Body of pancreas (tissue), 4 donors: ENCODE data around the gene TMEM174. TPM values are rescaled to one million over a fixed set of nuclear protein-coding genes. Genes with fewer than 3 reads are reported as not detected.

ENCODE experiments used
- ATAC-seq: fragments of 150-250 bp; one replicate; pipeline ENCODE4 v1.9.1; 2016
- DNase-seq, 4 donors: peaks; one replicate each; pipeline ENCODE4 v3.0.0-alpha.2; 2019
- H3K27ac ChIP-seq, 4 donors: fragments of 200-600 bp; sonication (generic); 1 replicate in 3 of 4; 2 replicates in 1 of 4; pipeline versions ENCODE4 v1.5.1 to v1.6.1; 2016 to 2019; ENCODE audit warnings: mild to moderate bottlenecking in 1 of 4, mixed read lengths in 1 of 4, moderate library complexity in 1 of 4
- H3K27me3 ChIP-seq, 2 donors: fragments of 200-600 bp; sonication (generic); one replicate each; pipeline ENCODE4 v1.6.0; 2016; ENCODE audit warnings: mild to moderate bottlenecking in 1 of 2
- H3K36me3 ChIP-seq, 2 donors: fragments of 200-600 bp; sonication (generic); replicated peaks in 1 of 2; 2 replicates each; pipeline ENCODE4 v1.5.1; 2016; ENCODE audit warnings: low read depth in 2 of 2; ENCODE audit not compliant: insufficient read depth in 1 of 2
- H3K4me1 ChIP-seq: fragments of 200-600 bp; sonication (generic); one replicate; pipeline ENCODE4 v1.6.0; 2016
- H3K4me3 ChIP-seq, 2 donors: fragments of 200-600 bp; sonication (generic); 1 replicate in 1 of 2; 2 replicates in 1 of 2; pipeline ENCODE4 v1.5.1; 2016 to 2019
- H3K9me3 ChIP-seq, 3 donors: fragments of 200-600 bp; sonication (generic); 1 replicate in 2 of 3; 2 replicates in 1 of 3; pipeline ENCODE4 v1.5.1; 2016
- POLR2A ChIP-seq, 3 donors: fragments of 450-650 bp; IDR thresholded peaks; one replicate each; pipeline ENCODE4 v1.6.1; 2016; ENCODE audit warnings: antibody characterized with exemption in 3 of 3, mild to moderate bottlenecking in 2 of 3
- WGBS, 2 donors: methylation state at CpG; one replicate each; pipeline ENCODE4 v1.1.5; 2017; 5-methylcytosine and 5-hydroxymethylcytosine counted together
- intact Hi-C: fragments of 100-400 bp; cut with DNase I; formaldehyde crosslinking; loops from one replicate; pipeline ENCODE4 v1.15.1; 2023
- total RNA-seq, 2 donors: library from RNA; depleted of rRNA; stranded (reverse); fragments of >200 nt; gene quantifications; one replicate each; pipeline ENCODE4 v1.1.0, GENCODE V29; 2016
- TF ChIP-seq, protein P1 (sequence below), 7 experiments: fragments of 450-650 bp in 4 of 7; fragments of 200-600 bp in 3 of 7; sonication (generic) in 3 of 7; IDR thresholded peaks; one replicate each; pipeline ENCODE4 v1.5.1; 2016 to 2019; ENCODE audit warnings: antibody characterized with exemption in 7 of 7

Gene TMEM174
- total RNA-seq, 2 donors from 2014 or later = not detected

GRCh38 chr5:73135429-73136054 is 37.5 kb upstream of the TMEM174 start:
- peak in 1 of 4 donors; percentile 35 for DNase-seq
- Histone ChIP-seq H3K9me3 (no peaks in the 10 kb centered on the region), H3K4me3 (no peak overlapping the region), H3K4me1 (peaks cover 10% of the 10 kb centered on the region), H3K36me3 (no peaks in the 10 kb centered on the region), H3K27ac (no peak overlapping the region), H3K27me3 (no peaks in the 10 kb centered on the region)
- 32 to 52% methylated on average over 5 to 6 of the region's 6 CpGs for WGBS, 2 donors
- TF ChIP-seq POLR2A (IDR thresholded peaks at IDR 0.05) = no peak
- TF ChIP-seq, protein P1, sequence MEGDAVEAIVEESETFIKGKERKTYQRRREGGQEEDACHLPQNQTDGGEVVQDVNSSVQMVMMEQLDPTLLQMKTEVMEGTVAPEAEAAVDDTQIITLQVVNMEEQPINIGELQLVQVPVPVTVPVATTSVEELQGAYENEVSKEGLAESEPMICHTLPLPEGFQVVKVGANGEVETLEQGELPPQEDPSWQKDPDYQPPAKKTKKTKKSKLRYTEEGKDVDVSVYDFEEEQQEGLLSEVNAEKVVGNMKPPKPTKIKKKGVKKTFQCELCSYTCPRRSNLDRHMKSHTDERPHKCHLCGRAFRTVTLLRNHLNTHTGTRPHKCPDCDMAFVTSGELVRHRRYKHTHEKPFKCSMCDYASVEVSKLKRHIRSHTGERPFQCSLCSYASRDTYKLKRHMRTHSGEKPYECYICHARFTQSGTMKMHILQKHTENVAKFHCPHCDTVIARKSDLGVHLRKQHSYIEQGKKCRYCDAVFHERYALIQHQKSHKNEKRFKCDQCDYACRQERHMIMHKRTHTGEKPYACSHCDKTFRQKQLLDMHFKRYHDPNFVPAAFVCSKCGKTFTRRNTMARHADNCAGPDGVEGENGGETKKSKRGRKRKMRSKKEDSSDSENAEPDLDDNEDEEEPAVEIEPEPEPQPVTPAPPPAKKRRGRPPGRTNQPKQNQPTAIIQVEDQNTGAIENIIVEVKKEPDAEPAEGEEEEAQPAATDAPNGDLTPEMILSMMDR (IDR thresholded peaks at IDR 0.05) = peak in 4 of 7 experiments; percentile 15 to 42 (median 24)
- intact Hi-C loops = no loop called here
- ATAC-seq = no peak

DNA sequence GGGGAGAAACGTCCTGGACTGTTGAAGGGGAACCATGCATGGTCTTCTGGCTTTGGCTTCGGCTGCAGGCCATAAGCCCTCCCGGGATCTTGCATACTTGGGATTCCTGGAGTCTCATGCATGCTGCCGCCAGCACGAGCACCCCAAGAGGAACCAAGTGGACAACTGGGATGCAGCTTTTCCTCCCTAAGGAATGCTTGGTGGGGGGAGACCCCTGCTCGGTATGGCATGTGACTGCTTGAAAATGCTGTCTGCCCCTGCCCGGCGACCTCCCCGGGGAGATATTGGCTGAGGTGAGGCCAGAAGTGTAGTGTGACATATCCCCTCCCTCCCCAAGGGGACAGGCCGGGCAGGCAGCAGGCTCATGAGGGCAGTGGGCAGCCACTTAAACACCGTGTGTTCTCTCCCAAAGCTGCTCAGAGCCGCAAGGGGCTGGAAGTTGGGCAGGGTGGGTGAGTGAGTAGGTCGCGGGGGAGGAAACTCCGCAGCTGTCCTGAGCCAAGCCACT is 36.9 kb upstream of the TMEM174 start:
- TF ChIP-seq POLR2A (IDR thresholded peaks at IDR 0.05) = no peak
- TF ChIP-seq, protein P1 (IDR thresholded peaks at IDR 0.05) = no peak
- no peak overlapping the region for H3K4me3 ChIP-seq
- H3K27ac ChIP-seq = no peak overlapping the region
- peaks cover 10% of the 10 kb centered on the region for H3K4me1 ChIP-seq
- H3K27me3 ChIP-seq = no peaks in the 10 kb centered on the region
- DNase-seq (no peak), ATAC-seq (no peak)
- intact Hi-C loops = no loop called here
- H3K36me3 ChIP-seq = no peaks in the 10 kb centered on the region
- WGBS, 2 donors = 64 to 66% methylated on average over 11 to 15 of the region's 15 CpGs
- H3K9me3 ChIP-seq = no peaks in the 10 kb centered on the region

DNA sequence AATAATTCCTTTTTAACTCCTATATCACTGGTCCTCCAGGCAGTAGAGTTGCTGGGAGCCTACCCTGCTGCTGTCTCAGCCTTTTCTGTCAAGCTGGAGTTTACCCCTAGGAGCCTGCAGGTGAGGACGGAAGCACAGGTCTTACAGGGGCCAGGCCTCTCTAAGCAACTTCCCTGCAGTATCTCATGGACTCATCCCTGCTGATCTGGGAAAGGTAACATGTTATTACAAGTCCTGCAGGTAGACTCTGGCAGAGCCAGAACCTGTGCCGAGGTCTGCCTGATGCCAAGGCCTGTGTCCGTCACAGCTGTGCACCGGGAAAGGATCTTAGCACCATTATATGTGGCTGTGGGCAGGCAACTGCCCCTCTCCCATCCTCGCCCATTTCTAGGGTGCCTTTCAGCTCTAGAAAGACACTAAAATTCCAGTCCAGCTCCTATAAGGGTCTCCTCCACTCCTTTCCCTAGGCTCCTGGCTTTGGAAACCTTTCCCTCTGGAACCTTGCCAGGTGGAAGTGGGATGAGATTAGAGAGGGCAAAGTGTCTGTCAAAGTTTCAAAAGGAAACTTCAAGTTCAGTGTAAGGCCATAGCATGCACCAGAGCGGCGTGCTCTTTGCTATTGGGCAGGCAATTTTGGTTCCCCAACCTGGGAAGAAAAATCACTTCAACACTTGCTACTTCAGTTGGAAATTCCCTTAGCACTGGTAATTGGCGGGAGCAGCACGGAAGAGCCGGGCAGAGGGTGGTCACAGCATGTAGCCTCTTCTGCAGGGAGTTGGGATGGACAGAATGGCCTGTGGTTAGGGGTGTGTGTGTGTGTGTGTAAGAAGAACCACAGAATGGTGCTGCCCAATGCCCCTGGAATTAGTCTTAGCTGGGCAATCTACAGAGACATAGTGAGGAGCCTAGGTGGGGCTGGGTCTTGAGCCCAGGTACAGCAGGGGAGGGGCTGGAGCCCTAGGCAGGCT is 35.1 kb upstream of the TMEM174 start:
- H3K27me3 ChIP-seq = no peaks in the 10 kb centered on the region
- H3K9me3 ChIP-seq = no peaks in the 10 kb centered on the region
- no peaks in the 10 kb centered on the region for H3K4me1 ChIP-seq
- no peaks in the 10 kb centered on the region for H3K36me3 ChIP-seq
- no peak overlapping the region for H3K27ac ChIP-seq
- intact Hi-C loops = no loop called here
- no peak overlapping the region for H3K4me3 ChIP-seq
- TF ChIP-seq, protein P1 (IDR thresholded peaks at IDR 0.05) = no peak
- no peak for TF ChIP-seq POLR2A (IDR thresholded peaks at IDR 0.05)
- peak in 1 of 4 donors; percentile 33 for DNase-seq
- peak; percentile 33 for ATAC-seq
- 58 to 78% methylated on average over 7 to 10 of the region's 10 CpGs for WGBS, 2 donors

DNA sequence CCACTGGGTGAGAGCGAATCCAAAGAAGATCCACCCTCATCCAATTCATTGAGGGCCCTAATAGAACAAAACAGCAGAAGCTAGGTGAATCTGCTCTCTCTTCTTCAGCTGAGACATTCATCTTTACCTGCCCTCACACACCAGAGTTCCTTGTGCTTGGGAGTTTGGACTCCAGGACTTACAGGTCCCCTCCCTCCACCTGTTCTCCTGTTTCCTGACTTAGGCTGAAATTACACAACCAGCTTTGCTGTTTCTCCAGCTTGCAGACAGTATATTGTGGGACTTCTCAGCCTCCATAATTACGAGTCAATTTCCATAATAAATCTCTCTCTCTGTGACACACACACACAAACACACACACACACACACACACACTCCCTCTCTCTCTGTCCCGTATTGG is 33.5 kb upstream of the TMEM174 start:
- TF ChIP-seq POLR2A (IDR thresholded peaks at IDR 0.05) = no peak
- TF ChIP-seq, protein P1 (IDR thresholded peaks at IDR 0.05) = no peak
- Histone ChIP-seq H3K4me1 (no peaks in the 10 kb centered on the region), H3K36me3 (no peaks in the 10 kb centered on the region), H3K27me3 (no peaks in the 10 kb centered on the region), H3K27ac (no peak overlapping the region), H3K9me3 (no peaks in the 10 kb centered on the region), H3K4me3 (no peak overlapping the region)
- ATAC-seq (no peak), DNase-seq (no peak)
- intact Hi-C loops = no loop called here
- WGBS, 2 donors = 75 to 80% methylated on average over 3 of the region's 3 CpGs
